Endodermal cell (in vitro differentiated cells): ENCODE measurements around the gene ADGRD1. TPM values are rescaled to one million over a fixed set of nuclear protein-coding genes. Genes with fewer than 3 reads are reported as not detected.

ENCODE experiments used
- DNase-seq: peaks from one replicate; pipeline ENCODE4 v3.0.0-alpha.2; 2017
- H3K27ac ChIP-seq: 2 replicates; pipeline ENCODE4 v1.5.1; 2013; ENCODE audit warnings: mild to moderate bottlenecking, low read depth, low read length, moderate library complexity
- H3K27me3 ChIP-seq: 2 replicates; pipeline ENCODE4 v1.6.1; 2013; ENCODE audit warnings: mild to moderate bottlenecking, low read length, moderate library complexity; ENCODE audit not compliant: insufficient read depth, control insufficient read depth, poor library complexity, severe bottlenecking
- H3K36me3 ChIP-seq: 2 replicates; pipeline ENCODE4 v1.7.0; 2013; ENCODE audit warnings: mild to moderate bottlenecking, low read length, moderate library complexity; ENCODE audit not compliant: control insufficient read depth, insufficient read depth
- H3K4me1 ChIP-seq: one replicate; pipeline ENCODE4 v1.7.0; 2013; ENCODE audit warnings: low read length; ENCODE audit not compliant: control insufficient read depth, insufficient read depth
- H3K4me3 ChIP-seq: 2 replicates; pipeline ENCODE4 v1.5.1; 2013; ENCODE audit warnings: mild to moderate bottlenecking, low read length, moderate library complexity
- H3K9ac ChIP-seq: 2 replicates; pipeline ENCODE4 v1.6.1; 2013; ENCODE audit warnings: mild to moderate bottlenecking, low read length, moderate library complexity; ENCODE audit not compliant: poor library complexity, severe bottlenecking; ENCODE audit errors: extremely low read depth
- H3K9me3 ChIP-seq: 2 replicates; pipeline ENCODE4 v1.6.1; 2013; ENCODE audit warnings: mild to moderate bottlenecking, low read length, moderate library complexity; ENCODE audit not compliant: control insufficient read depth
- H3K27ac Mint-ChIP-seq: 2 replicates; pipeline ENCODE4 v1.8.0; 2020; ENCODE audit warnings: mixed read lengths
- H3K27me3 Mint-ChIP-seq: 2 replicates; pipeline ENCODE4 v1.8.0; 2021; ENCODE audit warnings: mild to moderate bottlenecking, mixed read lengths; ENCODE audit not compliant: insufficient read depth
- H3K36me3 Mint-ChIP-seq: 2 replicates; pipeline ENCODE4 v1.8.0; 2020; ENCODE audit warnings: low read depth, mixed read lengths
- H3K4me1 Mint-ChIP-seq: 2 replicates; pipeline ENCODE4 v1.8.0; 2020; ENCODE audit warnings: mixed read lengths
- H3K4me3 Mint-ChIP-seq: 2 replicates; pipeline ENCODE4 v1.8.0; 2020; ENCODE audit warnings: mild to moderate bottlenecking, moderate library complexity, mixed read lengths
- H3K9me3 Mint-ChIP-seq: 2 replicates; pipeline ENCODE4 v1.8.0; 2020; ENCODE audit warnings: mild to moderate bottlenecking, mixed read lengths
- WGBS, 2 experiments: methylation state at CpG; one replicate each; pipeline versions ENCODE4 v1.1.5 to v1.1.7; 2013; ENCODE audit warnings: missing lambda C conversion rate in 2 of 2, mixed read lengths in 1 of 2; ENCODE audit not compliant: insufficient coverage in 1 of 2, insufficient read length in 1 of 2; 5-methylcytosine and 5-hydroxymethylcytosine counted together
- total RNA-seq, 2 donors: library from RNA; stranded (reverse); fragmentation: NEBNext Ultra II Directional in 1 of 2; extraction: Animal tissue kit (Norgen Biotek cat#: 25700) in 1 of 2; gene quantifications; 2 replicates in 1 of 2; 3 replicates in 1 of 2; pipeline ENCODE4 v1.2.1, GENCODE V29; 2021
- TF ChIP-seq, protein P1 (sequence below): fragments of 200-600 bp; sonication (generic); conservative IDR thresholded peaks from 2 replicates; pipeline ENCODE4 v1.5.0; 2021; ENCODE audit warnings: antibody characterized with exemption, mild to moderate bottlenecking

The ADGRD1 gene
- total RNA-seq, 2 donors from 2014 or later: 1.3 to 2.9 TPM

DNA sequence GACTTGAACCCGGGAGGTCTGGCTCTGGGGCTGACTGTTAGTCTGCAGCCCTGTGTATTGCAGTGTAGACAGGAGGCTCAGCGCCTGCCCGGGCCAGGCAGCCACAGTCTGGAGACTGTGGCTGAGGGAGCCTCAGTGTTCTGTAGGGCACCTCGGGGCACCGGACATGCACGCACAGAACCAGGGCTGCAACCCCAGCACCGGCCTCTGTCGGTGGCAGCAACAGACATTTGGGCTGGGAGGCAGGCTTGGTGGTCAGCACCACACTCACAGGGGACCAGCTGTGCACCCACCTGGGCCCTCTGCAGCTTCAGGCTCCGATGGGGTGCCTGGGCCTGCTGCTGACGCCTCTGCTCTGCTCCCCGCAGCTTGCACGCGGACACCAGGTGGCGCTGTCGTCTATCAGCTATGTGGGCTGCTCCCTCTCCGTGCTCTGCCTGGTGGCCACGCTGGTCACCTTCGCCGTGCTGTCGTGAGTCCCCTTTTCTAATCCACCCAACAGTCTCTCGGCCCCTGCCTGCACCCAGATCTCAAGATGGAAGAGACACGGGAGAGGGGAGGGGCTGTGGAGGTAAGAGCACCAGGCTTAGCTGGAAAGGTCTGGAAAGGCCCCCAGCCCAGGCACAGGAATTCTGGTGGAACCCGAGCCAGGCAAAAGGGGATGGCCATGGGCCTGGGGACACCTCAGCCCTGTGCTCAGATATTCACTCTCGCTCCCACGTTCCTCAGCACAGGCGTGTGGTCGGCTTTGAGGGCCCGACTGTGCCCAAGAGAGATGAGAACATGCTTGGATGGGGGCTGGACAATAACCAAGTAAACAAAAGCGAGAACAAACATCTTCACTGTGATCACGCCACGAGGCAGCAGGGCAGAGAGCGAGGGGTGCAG lies 151.0 kb downstream of the ADGRD1 start:
- no peak overlapping the region for H3K4me3 ChIP-seq
- H3K27ac ChIP-seq: peak overlapping the region; percentile 49
- H3K4me3 Mint-ChIP-seq: no peak overlapping the region
- no peaks in the 10 kb centered on the region for H3K36me3 ChIP-seq
- 55 to 68% methylated on average over 20 to 32 of the region's 32 CpGs for WGBS, 2 experiments
- no peaks in the 10 kb centered on the region for H3K36me3 Mint-ChIP-seq
- peak; percentile 98 for DNase-seq
- no peaks in the 10 kb centered on the region for H3K4me1 Mint-ChIP-seq
- no peaks in the 10 kb centered on the region for H3K4me1 ChIP-seq
- no peaks in the 10 kb centered on the region for H3K27me3 ChIP-seq
- H3K9ac ChIP-seq: no peak overlapping the region
- no peak overlapping the region for H3K27ac Mint-ChIP-seq
- H3K27me3 Mint-ChIP-seq: peaks cover 21% of the 10 kb centered on the region
- H3K9me3 Mint-ChIP-seq: peaks cover 1% of the 10 kb centered on the region
- TF ChIP-seq, protein P1, sequence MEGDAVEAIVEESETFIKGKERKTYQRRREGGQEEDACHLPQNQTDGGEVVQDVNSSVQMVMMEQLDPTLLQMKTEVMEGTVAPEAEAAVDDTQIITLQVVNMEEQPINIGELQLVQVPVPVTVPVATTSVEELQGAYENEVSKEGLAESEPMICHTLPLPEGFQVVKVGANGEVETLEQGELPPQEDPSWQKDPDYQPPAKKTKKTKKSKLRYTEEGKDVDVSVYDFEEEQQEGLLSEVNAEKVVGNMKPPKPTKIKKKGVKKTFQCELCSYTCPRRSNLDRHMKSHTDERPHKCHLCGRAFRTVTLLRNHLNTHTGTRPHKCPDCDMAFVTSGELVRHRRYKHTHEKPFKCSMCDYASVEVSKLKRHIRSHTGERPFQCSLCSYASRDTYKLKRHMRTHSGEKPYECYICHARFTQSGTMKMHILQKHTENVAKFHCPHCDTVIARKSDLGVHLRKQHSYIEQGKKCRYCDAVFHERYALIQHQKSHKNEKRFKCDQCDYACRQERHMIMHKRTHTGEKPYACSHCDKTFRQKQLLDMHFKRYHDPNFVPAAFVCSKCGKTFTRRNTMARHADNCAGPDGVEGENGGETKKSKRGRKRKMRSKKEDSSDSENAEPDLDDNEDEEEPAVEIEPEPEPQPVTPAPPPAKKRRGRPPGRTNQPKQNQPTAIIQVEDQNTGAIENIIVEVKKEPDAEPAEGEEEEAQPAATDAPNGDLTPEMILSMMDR: peak; percentile 97
- H3K9me3 ChIP-seq: no peaks in the 10 kb centered on the region

DNA sequence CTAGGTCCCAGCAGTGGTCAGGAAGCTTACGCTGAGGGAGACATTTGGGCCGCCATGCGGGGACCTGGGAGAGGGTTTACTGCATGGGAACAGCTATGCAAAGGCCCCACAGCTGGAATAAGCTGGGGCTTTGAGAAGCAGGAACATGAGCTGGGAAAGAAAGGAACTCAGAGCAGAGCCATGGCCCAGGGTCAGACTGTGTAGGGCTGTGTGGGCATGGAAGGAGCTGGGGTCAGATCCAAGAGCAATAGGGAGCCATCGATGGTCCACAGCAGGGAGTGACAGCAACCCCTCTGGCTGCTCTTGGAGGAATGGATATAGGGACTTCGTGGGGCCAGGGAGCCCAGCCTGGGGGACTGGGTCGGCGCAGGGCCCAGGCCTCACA lies 151.6 kb downstream of the ADGRD1 start:
- no peaks in the 10 kb centered on the region for H3K27me3 ChIP-seq
- no peak overlapping the region for H3K9ac ChIP-seq
- WGBS, 2 experiments: 92 to 98% methylated on average over 6 to 7 of the region's 7 CpGs
- TF ChIP-seq, protein P1: no peak
- no peak overlapping the region for H3K27ac Mint-ChIP-seq
- peaks cover 1% of the 10 kb centered on the region for H3K9me3 Mint-ChIP-seq
- H3K36me3 ChIP-seq: no peaks in the 10 kb centered on the region
- no peak overlapping the region for H3K4me3 Mint-ChIP-seq
- H3K4me3 ChIP-seq: no peak overlapping the region
- H3K4me1 Mint-ChIP-seq: no peaks in the 10 kb centered on the region
- H3K36me3 Mint-ChIP-seq: no peaks in the 10 kb centered on the region
- no peaks in the 10 kb centered on the region for H3K4me1 ChIP-seq
- no peaks in the 10 kb centered on the region for H3K9me3 ChIP-seq
- H3K27ac ChIP-seq: no peak overlapping the region
- DNase-seq: no peak
- H3K27me3 Mint-ChIP-seq: peaks cover 24% of the 10 kb centered on the region

DNA sequence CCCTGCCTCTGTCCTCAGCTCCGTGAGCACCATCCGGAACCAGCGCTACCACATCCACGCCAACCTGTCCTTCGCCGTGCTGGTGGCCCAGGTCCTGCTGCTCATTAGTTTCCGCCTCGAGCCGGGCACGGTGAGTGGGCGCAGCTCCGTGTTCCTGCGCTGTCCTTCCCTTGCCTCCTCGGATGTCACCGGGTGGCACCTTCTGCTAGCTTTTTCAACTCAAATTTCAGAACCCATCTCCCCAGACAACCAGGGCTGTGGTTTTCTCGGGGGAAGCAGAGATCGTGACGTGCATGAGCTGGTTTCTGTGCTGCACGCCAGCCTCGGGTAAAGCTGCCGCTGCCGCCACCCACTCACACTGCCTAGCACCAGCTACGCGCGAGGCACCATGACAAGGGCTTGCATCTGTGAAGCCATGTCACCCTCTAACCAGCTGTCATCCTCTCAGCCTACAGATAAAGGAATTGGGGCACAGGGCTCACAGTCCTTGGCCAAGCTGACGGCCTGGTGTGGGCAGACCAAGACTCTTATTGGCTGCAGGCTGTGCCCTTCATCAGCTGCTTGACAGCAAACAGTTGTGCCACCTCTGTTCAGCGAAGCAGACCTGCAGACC lies 152.1 kb downstream of the ADGRD1 start:
- H3K4me3 ChIP-seq: no peak overlapping the region
- no peaks in the 10 kb centered on the region for H3K27me3 ChIP-seq
- H3K36me3 Mint-ChIP-seq: no peaks in the 10 kb centered on the region
- H3K27ac ChIP-seq: no peak overlapping the region
- no peaks in the 10 kb centered on the region for H3K4me1 Mint-ChIP-seq
- 93 to 98% methylated on average over 22 to 27 of the region's 27 CpGs for WGBS, 2 experiments
- H3K4me3 Mint-ChIP-seq: no peak overlapping the region
- TF ChIP-seq, protein P1: no peak
- H3K36me3 ChIP-seq: no peaks in the 10 kb centered on the region
- no peak overlapping the region for H3K27ac Mint-ChIP-seq
- DNase-seq: peak; percentile 41
- H3K9me3 ChIP-seq: no peaks in the 10 kb centered on the region
- peaks cover 27% of the 10 kb centered on the region for H3K27me3 Mint-ChIP-seq
- peaks cover 1% of the 10 kb centered on the region for H3K9me3 Mint-ChIP-seq
- H3K9ac ChIP-seq: no peak overlapping the region
- no peaks in the 10 kb centered on the region for H3K4me1 ChIP-seq
